ENCODE results near the gene KAZALD1.

Gene KAZALD1

DNA sequence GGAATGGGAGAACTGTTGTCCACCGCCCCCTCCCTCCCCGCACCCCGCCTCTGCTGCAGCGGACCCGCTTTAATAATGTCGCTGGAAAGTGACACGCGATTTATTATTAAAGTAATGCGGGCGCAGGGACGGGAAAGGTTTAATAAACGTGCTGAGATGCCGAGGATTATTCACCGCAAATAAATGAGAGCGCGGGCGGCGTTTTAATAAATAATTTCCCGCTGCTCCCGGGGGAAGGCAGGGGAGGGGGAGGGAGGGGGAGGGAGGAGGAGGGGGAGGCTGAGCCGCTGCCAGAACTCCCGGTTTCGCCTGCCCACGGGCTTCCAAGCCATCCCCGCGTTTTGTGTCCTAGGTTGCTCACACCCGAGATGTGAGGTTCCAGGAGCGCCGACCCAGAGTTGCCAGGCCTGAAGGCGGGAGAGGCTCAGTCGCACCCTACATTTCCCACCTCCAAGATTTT lies 5.1 kb downstream of the KAZALD1 start:
- no peak for DNase-seq (ENCODE audit: low spot score)

DNA sequence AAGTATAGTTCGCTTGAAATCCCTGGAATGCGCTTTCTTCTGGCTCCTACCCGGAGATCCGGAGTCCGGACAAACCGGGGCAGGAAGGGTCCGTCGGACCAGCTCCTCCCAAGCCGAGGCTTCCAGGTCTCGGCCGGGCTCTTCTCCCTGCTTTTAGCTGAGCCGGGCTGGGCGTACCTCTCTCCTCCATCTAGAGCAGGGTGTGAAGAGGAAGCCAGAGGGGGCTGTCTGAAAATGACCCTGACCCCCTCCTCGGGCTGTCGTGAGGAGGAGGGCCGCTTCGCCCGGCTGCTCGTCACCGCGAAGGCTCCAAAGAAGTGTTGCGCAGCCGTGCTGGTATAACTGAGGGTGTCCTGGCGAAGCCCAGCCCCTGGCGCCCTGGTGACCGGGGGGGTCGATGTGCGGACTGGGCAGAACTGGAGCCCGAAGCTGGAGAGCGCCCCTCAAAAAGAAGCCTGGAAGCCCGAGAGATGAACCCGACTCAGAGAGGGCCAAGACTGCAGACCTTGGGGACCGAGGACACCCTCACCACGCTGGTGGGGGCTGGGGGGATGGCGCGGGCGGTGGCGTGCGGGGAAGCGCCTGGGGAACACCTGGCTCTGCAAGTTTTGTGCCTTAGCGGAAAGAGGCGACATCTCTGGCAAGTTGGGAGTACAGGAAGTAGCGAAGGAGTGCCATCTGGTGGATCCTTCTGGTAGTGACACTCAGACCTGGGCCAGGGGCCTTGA lies 5.7 kb downstream of the KAZALD1 start:
- DNase-seq (ENCODE audit: low spot score): peak; percentile 65

DNA sequence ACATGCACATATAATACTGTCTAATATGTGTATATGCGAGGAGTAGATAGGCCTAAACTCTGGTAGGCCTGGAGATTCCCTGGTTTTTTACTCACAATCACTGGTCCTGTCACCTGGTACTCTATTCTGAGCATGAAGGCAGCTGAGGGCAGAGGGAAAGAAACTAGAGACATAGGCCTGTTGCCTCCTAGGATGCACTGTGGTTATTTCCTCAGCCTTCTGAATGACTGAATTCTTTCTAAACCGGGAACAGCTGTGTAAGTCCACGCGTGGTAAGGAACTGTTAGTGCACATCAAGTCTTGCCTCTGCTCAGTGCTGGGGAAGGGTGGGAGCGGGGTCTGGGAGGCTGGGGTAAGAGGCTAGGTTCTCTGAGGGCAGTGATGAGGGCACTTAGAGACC lies 7.7 kb downstream of the KAZALD1 start:
- DNase-seq (ENCODE audit: low spot score): no peak

DNA sequence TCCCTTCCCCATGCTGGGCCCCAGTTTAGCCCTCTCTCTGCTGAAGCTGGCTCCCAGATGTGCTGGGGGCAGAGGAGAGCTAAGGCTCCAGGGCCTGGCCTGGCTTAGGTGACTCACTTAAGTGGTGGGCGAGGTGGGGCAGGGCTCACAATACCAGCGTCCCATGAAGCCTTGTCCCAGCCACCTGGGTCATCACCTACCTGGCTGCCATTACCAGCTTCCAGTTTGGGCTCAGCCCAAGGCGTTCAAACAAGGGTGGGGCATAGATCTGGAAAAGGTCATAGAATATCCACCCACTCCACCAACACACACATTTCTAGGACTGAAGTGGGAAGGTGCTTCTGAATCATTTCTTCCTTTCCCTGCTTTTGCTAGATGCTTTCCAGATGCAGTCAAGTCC lies 8.3 kb downstream of the KAZALD1 start:
- DNase-seq (ENCODE audit: low spot score): no peak

DNA sequence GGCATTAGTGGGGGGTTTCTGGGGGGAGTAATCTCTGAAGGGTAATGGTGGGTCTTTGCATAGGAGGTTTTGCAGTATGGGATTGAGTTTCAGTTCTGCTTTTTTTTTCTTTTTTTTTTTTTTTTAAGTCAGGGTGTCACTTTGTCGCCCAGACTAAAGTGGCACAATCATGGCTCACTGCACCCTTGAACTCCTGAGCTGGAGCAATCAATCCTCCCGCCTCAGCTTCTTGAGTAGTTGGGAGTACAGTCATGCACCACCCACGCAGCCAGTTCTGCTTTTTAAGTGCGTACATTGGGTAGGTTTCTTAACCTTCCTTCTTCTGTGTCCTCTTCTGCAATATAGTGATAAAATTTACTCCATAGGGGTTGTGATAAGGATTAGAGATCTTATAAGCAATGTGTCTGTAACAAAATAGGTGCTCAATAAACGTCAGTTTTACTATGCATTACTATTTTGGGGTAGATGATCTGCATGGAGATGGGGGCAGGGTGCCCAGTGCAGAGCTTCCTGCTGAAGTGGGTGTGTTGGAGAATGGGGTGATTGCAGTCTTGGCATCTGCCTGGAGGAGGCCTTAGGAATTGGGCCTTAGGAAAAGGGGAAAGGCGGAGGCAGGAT lies 9.6 kb downstream of the KAZALD1 start:
- no peak for DNase-seq (ENCODE audit: low spot score)

DNA sequence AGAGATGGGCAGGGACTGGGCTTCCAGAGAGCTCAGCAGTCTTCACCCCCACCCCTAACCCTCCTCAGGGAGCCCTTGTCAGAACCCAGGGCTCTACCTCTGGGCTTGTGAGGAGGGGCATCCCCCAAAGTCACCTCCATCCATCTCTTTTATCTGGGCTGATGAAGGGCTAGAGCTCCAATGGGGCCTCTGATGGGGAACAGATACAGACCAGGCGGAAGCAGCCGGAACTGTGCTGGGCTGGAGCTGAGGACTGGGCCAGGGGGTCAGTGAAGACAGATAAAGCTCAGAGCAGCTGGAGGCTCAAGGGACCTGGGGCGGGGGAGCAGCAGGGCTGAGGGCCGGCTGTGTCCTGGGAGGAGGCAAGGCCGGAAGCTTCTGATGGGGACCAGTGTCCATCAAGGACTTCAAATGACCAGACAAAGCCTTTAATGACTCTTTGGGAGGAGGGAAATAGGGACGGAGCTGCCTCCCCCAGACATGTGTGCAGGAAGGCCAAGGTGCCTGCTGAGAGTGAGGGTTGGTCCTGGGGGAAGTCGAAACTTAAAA lies 10.2 kb downstream of the KAZALD1 start:
- DNase-seq (ENCODE audit: low spot score): no peak

DNA sequence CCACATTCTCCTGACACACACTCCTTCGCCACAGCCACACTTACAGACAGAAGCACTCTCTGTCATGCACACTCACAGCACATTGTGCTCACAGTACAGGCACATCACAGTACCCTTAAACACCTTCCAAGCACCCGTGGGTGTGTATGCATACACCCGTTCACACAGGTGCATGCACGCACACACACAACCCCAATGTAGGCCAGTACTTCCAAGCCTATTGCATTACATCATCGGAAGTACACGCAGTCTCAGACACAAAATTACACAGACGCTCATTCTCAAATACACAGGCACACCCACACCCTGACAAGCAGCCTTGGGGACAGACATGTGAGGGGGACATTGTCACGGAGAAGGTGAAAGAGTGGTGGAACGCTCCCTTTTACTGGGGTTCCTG lies 11.1 kb downstream of the KAZALD1 start:
- DNase-seq (ENCODE audit: low spot score): no peak

DNA sequence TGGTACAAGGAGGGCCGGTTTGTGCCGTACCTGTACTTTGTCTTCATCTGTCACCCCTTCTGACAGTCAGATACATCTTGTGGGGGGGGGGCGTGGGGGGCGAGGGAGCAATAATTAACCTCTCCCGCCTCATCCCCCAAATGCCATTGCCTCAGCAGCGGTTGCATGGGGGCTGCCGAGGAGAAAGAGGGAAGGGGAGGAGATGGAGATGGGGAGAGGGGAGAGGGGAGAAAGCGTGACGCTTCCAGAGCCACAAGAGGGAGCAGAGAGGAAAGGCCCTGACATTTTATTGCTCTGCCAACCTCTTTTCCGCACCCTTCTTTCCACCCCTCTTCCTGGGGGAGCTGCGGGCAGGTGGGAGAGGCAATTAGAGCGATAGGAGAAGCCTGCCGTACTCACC lies 11.8 kb downstream of the KAZALD1 start:
- no peak for DNase-seq (ENCODE audit: low spot score)

DNA sequence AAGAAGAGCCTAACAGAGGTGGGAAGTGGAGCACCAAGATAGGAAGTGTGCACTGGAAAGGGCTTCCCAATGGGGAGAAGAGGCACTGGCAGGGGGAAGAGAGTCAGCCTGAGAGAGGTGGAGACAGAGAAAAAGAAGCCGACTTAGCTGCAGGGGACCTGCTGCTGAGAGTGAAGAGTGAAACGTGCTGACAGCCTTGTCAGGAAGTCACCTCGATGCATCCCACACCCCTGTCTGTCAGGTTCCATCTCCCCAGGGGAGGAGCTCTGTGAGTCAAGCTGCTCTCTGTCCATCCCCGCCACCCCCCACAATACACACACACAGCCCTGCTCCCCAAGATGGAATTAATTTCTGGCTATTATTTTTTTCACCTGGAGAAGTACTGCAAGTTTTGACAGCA lies 14.0 kb downstream of the KAZALD1 start:
- DNase-seq (ENCODE audit: low spot score): no peak

DNA sequence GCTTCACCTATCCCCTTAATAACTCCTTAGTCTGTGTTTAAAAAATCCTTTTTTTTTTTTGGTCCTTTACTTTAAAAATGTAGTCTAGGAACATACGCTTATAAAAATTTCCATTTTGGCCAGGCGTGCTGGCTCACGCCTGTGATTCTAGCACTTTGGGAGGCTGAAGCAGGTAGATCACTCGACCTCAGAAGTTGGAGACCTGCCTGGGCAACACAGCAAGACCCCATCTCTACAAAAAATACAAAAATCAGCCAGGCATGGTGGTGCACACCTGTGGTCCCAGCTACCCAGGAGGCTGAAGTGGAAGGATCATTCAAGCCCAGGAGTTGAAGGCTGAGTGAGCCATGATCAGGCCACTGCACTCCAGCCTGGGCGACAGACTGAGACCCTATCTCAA lies 14.8 kb downstream of the KAZALD1 start:
- DNase-seq (ENCODE audit: low spot score): no peak

DNA sequence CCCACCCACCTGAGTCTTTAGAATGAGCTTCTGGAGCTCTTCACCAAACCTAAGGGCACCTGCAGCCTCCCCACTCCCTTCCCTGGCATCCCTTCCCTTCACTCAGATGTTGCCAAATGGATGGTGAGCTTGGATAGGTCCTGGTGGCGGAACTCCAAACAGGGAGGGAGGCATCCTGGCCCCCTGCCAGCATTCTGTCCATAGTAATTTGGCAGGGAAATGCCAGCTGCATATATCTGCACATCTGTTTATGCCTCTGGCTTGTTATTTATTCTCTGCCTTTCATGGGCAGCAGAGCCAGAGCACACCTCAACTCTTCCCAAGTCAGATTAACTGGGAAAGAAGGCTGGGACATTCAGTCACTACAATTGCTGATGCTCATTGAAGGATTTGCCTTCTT lies 18.1 kb downstream of the KAZALD1 start:
- DNase-seq (ENCODE audit: low spot score): no peak

DNA sequence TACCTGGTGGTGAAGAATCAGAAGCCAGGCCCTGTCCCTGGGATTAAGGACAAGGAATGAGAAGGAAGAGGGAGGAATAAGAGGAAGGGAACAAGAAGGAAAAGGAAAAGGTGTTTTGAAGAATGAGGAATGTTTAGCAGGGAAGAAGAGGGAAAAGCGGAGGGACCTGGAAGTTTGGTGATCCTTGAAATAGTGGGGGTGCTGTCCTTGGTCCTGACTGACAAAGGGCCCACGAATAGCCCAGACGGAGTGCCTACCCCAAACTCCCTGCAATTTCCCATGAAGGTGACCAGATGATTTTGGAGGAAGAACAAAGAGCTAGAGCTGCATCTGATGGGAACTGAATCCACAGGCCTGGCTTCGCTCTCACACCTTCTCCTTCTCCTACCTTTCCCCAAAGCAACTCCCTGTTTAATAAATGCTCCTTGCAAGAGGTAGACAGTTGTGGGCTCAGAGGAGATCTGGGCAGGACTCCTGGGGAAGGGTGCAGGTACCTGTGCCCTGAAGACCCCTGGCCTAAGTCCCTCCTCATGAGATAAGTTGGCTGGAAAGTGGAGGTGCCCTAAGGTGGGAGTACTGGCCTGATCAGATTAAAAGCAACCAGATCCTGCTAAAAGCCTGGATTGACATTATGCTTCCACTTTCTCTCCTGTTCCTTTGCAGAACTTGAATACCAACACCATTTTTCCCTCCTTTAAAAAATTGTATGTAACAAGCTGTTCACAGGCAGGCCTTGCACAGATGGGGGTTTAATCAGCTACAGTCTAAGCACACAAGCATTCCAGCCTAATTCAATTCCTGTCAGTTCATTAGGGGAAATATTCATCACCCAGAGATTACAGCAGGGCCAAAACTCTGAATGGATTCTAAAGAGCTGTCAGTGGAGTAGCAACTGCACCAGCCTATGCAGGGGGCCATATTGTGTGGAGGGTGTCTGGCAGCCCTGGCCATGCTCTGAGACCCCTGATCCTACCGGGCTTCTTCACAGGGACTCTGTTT lies 19.4 kb downstream of the KAZALD1 start:
- DNase-seq (ENCODE audit: low spot score): no peak

DNA sequence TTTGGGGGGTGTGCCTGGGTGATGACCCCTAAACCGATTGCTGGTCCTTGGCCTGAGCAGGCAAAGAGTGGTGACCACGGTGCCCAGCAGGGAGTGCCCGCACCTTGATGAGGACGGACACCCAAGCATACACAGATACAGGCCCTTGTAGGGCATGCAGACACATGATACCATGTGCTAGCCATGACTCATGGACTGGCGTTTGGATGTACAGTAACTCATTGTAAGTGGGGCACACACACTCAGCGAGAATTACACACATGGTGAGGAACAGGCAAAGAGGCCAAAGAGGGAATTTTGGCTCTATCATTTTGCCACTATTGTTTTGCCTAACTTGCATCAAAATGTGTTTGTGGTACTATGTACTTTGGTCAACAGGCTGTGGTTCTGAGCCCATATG lies 24.1 kb downstream of the KAZALD1 start:
- DNase-seq (ENCODE audit: low spot score): no peak

DNA sequence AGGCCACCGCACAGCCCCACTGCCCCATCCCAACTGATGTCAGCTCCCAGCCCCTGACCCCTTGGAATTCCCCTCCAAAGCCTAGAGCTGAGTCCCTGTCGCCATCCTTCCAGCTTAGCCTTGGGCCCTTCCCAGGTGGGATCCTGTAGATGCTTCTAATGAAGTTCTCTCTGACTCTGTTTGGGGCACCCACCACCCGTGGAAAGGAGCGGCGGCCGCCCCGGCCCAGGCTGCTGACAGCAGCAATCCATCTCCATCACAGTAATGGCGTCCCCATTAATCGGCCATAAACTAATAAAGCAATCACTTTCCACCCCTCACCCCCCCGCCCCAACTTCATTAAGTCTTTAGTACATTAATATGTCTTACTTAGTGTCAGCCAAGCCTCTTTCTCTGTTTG lies 25.6 kb downstream of the KAZALD1 start:
- DNase-seq (ENCODE audit: low spot score): no peak

DNA sequence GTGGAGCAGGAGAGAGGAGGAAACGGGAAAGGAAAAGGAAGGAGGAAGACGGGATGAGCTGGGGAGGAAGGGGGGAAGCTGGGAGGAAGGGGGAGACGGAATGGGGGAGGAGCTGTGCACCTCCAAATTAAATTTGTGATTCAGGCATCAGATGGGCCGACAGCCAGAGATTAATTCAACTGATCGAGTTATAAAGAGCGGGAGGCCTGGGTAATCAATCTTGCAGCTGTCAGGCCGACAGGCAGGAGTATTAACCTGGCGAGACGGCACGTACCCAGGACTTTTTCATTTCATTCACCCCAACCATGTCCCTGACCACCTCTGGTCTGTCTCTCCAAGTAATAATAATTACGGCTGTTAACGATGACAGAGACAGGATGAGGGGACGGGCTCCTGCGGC lies 26.2 kb downstream of the KAZALD1 start:
- DNase-seq (ENCODE audit: low spot score): no peak

DNA sequence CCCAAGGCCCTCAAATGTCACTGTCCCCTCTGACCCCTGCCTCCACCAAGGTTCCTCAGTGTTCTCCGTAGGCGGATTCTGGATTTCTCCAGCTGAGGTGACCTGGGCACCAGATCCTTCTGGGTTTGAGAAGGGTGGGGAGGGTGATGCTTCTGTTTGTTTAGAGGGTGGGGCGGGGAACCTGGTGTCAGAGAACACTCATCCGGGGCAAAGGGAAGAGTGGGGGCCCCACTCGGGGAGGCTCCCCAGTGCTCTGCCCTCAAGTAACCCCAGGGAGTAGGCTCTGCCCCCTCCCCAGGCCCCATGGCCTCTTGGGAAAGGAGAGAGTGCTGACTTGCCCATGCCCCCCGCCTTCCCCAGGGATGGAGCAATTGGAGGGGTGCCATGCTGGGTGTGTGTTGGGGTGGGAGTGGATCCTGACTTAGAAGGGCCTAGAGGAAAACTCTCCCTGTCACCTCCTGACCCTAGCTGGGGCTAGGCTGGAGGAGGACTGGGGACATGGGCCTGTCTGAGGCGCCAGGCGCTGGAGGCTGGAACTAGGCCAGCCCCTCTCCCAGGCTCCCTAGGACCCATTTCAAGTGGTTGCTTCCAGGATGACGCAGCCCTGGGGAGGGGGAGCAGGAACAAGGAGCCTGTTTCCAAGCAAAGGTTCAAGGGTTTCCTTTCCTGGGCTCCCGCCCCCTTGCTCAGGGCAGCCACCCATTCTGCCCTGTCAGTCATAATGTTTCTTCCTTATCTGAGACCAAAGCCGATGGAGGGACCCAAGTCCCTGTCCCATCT lies 27.9 kb downstream of the KAZALD1 start:
- DNase-seq (ENCODE audit: low spot score): no peak

DNA sequence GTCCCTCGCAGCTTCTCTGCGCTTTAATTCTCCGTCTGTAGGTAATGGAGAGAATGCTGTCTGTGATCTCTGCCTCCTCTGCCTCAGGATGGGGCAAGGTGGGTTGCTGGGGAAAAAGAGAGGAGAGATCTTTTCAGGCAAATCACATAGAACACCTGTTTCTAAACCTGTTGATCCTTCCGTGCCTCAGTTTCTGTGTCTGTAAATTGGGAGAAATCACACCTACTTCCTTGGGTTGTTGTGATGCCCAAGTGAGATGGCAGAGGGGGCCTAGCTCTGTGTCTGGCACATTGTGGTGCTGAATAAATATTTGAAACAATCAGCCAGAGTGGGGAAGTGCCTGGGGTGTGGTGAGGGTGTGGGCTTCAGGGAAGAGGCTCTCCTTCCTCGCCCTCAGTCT lies 28.8 kb downstream of the KAZALD1 start:
- DNase-seq (ENCODE audit: low spot score): no peak

DNA sequence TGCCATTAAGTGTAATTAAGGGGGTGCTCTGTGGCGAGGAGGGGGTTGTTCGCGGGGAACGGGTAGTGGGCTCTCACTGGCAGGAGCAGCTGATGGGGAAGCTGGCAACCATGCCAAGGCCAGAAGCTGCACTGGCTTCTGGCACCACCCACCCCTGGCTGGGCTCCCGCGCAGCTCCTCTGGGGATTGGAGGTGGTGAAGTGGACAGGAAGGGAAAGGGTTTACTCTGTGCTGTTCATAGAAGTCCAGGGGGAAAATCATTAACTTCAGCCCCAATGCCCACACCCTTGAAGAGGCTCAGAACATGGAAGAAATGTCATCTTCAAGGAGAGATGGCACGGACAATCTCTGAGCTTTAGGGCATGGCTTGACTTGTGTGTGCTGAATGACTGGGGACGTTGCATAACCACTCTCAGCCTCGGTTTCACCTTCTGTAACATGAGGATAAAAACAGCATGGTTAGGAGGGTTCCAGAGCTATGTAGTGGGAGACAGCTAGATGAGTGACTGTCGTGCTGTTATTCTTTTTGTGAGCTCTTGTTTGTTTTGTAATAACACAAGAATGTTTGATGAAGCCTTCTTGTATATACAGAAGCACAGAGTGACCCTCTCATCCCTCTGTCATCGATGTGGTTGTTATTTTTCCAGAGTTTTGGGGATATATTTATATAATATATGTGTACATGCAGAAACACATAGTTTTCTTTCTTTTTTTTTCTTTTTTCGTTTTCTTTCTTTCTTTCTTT lies 29.9 kb downstream of the KAZALD1 start:
- no peak for DNase-seq (ENCODE audit: low spot score)

DNA sequence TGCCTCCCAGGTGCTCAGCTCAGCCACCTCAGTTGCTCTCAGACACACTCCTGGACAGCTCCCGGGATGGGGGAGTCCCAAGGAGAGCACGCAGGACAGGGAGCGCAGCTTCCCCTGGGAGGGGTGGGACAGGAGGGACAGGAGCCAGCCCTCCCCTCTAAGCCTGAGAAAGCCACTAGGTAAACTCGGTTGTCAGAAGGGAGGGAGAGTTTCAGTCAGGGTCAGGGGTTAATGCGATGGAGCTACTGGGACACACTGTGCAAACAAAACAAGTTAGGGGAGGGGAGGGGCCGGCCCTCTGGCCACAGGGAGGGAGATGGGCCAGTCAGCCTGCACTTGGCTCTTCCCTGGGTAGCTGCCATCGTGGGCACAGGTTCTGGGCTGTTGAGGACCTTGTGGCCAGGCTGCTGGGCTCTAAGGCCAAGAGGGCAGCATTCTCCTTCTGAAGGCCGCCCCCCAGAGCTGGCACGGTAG lies 31.1 kb downstream of the KAZALD1 start:
- peak; percentile 50 for DNase-seq (ENCODE audit: low spot score)

DNA sequence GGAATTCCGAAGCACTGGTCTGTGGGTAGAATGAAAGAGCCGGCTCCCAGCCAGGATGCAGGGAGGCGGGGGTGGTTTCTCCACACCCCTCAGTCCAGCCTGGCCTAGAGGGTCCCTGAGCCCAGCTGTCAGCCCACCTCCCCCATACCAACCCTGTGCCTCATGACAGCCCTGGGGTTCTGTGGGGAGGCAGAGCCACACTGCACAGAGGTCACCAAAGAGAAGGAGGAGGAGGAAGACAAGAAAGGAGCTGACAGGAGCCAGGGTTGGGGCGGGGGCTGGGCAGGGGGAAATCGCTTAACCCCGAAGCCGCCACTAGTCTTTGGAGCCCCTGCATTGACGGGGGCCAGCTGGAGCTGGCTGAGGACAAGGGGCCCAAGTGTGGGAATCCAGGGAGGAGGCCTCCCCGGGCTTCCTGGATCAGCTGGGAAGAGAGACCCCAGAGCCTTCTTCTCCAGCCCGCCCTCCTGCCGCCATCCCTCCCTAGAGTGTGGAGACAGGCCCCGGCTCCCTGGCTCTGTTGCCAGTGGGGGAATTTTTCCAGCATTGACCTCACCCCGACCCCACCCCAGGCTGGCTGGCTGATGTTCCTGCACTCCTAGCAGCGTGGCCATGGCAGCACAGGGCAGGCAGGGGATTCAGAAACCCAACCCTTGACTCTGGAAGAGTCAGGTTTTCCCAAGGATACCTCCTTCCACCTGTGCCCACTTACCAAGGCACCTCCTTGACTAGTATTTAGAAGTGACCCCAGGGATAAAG lies 32.5 kb downstream of the KAZALD1 start:
- no peak for DNase-seq (ENCODE audit: low spot score)
